Right atrium auricular region (tissue), 2 donors: ENCODE results near the gene GDI2. TPM values are rescaled to one million over a fixed set of nuclear protein-coding genes. Genes with fewer than 3 reads are reported as not detected.
"Not testable (repeated sequence)": the region's sequence is repeated elsewhere in the genome, so short reads cannot be mapped to it uniquely, and the experiment has no call there.

Source experiments
- DNase-seq: peaks from one replicate; pipeline ENCODE4 v3.0.0-alpha.2; 2019; ENCODE audit warnings: low spot score
- H3K27ac ChIP-seq, 2 donors: fragments of 200-600 bp; sonication (generic); 1 replicate in 1 of 2; 2 replicates in 1 of 2; pipeline ENCODE4 v1.5.1; 2016 to 2019
- H3K27me3 ChIP-seq, 2 donors: fragments of 200-600 bp; sonication (generic); one replicate each; pipeline versions ENCODE4 v1.5.1 to v1.6.0; 2017 to 2019
- H3K36me3 ChIP-seq: fragments of 200-600 bp; sonication (generic); one replicate; pipeline ENCODE4 v1.5.1; 2016
- H3K4me1 ChIP-seq, 2 donors: fragments of 200-600 bp; sonication (generic); one replicate each; pipeline versions ENCODE4 v1.5.1 to v1.6.0; 2017 to 2019
- H3K4me3 ChIP-seq, 2 donors: fragments of 200-600 bp; sonication (generic); 1 replicate in 1 of 2; 2 replicates in 1 of 2; pipeline ENCODE4 v1.5.1; 2017 to 2019; ENCODE audit warnings: mild to moderate bottlenecking in 1 of 2, moderate library complexity in 1 of 2
- H3K9me3 ChIP-seq, 2 donors: fragments of 200-600 bp; sonication (generic); one replicate each; pipeline ENCODE4 v1.5.1; 2019
- total RNA-seq, 2 donors: library from RNA; depleted of rRNA; stranded (reverse); fragments of >200 nt; gene quantifications; one replicate each; pipeline ENCODE4 v1.1.0, GENCODE V29; 2016
- TF ChIP-seq, protein P1 (sequence below), 2 donors: fragments of 200-600 bp; sonication (generic); IDR thresholded peaks; one replicate each; pipeline ENCODE4 v1.5.1; 2019; ENCODE audit warnings: antibody characterized with exemption in 2 of 2

GDI2 gene
- total RNA-seq, 2 donors from 2014 or later = 117 to 124 TPM

DNA sequence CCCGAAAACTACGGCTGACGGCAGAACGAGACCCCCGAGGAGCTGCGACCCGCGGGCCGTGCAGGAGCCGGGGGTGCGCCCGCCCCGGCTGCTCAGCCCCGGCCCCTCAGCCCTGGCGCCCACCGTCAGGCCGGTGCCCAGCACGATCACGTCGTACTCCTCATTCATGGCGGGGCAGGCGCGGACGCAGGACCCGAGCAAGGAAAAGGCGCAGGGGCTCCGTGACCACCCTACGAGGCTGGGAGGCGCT is 218 bp downstream of the GDI2 start:
- TF ChIP-seq, protein P1, sequence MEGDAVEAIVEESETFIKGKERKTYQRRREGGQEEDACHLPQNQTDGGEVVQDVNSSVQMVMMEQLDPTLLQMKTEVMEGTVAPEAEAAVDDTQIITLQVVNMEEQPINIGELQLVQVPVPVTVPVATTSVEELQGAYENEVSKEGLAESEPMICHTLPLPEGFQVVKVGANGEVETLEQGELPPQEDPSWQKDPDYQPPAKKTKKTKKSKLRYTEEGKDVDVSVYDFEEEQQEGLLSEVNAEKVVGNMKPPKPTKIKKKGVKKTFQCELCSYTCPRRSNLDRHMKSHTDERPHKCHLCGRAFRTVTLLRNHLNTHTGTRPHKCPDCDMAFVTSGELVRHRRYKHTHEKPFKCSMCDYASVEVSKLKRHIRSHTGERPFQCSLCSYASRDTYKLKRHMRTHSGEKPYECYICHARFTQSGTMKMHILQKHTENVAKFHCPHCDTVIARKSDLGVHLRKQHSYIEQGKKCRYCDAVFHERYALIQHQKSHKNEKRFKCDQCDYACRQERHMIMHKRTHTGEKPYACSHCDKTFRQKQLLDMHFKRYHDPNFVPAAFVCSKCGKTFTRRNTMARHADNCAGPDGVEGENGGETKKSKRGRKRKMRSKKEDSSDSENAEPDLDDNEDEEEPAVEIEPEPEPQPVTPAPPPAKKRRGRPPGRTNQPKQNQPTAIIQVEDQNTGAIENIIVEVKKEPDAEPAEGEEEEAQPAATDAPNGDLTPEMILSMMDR (IDR thresholded peaks at IDR 0.05) = no peak
- H3K4me1 ChIP-seq = peaks cover 0 to 48% of the 10 kb centered on the region in 2 donors
- H3K9me3 ChIP-seq = no peaks in the 10 kb centered on the region
- H3K27ac ChIP-seq = peak overlapping the region; percentile 98 to 99
- no peaks in the 10 kb centered on the region for H3K36me3 ChIP-seq
- DNase-seq = no peak
- no peaks in the 10 kb centered on the region for H3K27me3 ChIP-seq
- H3K4me3 ChIP-seq = peak overlapping the region; percentile 95 to 99

- Histone ChIP-seq H3K36me3 (no peaks in the 10 kb centered on the region), H3K4me3 (peak overlapping the region; percentile 95 to 99), H3K27me3 (no peaks in the 10 kb centered on the region), H3K4me1 (peaks cover 0 to 53% of the 10 kb centered on the region in 2 donors), H3K9me3 (no peaks in the 10 kb centered on the region), H3K27ac (peak overlapping the region; percentile 98 to 99)
- TF ChIP-seq, protein P1 (IDR thresholded peaks at IDR 0.05) = no peak
- DNase-seq = no peak
Observed at GRCh38 chr10:5812283-5813090, 747 bp downstream of the GDI2 start.

GRCh38 chr10:5811387-5811821 is 1.8 kb downstream of the GDI2 start:
- Histone ChIP-seq H3K27me3 (no peaks in the 10 kb centered on the region), H3K27ac (no peak overlapping the region), H3K36me3 (no peaks in the 10 kb centered on the region), H3K9me3 (no peaks in the 10 kb centered on the region), H3K4me1 (peaks cover 0 to 64% of the 10 kb centered on the region in 2 donors), H3K4me3 (peak overlapping the region; percentile 5 to 95)
- TF ChIP-seq, protein P1 (IDR thresholded peaks at IDR 0.05) = no peak
- DNase-seq = no peak

GRCh38 chr10:5810225-5810624 is 3.0 kb downstream of the GDI2 start:
- Histone ChIP-seq H3K27me3 (no peaks in the 10 kb centered on the region), H3K36me3 (no peaks in the 10 kb centered on the region), H3K9me3 (no peaks in the 10 kb centered on the region), H3K27ac (no peak overlapping the region), H3K4me1 (peaks cover 0 to 64% of the 10 kb centered on the region in 2 donors), H3K4me3 (no peak overlapping the region)
- no peak for DNase-seq
- TF ChIP-seq, protein P1 (IDR thresholded peaks at IDR 0.05) = no peak

- no peak overlapping the region for H3K4me3 ChIP-seq
- no peaks in the 10 kb centered on the region for H3K36me3 ChIP-seq
- no peak overlapping the region for H3K27ac ChIP-seq
- no peaks in the 10 kb centered on the region for H3K27me3 ChIP-seq
- H3K4me1 ChIP-seq = peaks cover 0 to 62% of the 10 kb centered on the region in 2 donors
- TF ChIP-seq, protein P1 (IDR thresholded peaks at IDR 0.05) = no peak
- DNase-seq = no peak
- H3K9me3 ChIP-seq = no peaks in the 10 kb centered on the region
Observed at GRCh38 chr10:5809527-5810154, 3.6 kb downstream of the GDI2 start.

- not testable (repeated sequence) for H3K9me3 ChIP-seq, H3K4me3 ChIP-seq, H3K27ac ChIP-seq, DNase-seq, H3K36me3 ChIP-seq, H3K27me3 ChIP-seq
- peaks cover 0 to 54% of the 10 kb centered on the region in 2 donors for H3K4me1 ChIP-seq
Observed at GRCh38 chr10:5808783-5809392, 4.3 kb downstream of the GDI2 start.
